Right lobe of liver (tissue), 6 donors: ENCODE data around the gene APOC3. TPM values are rescaled to one million over a fixed set of nuclear protein-coding genes. Genes with fewer than 3 reads are reported as not detected.

Experiments used
- ATAC-seq, 4 donors: fragments of 200-7000 bp; cut with Tn5 transposase; one replicate each; pipeline ENCODE4 v1.9.1; 2020; ENCODE audit warnings: mild to moderate bottlenecking in 4 of 4, moderate library complexity in 4 of 4
- DNase-seq, 3 donors: peaks; one replicate each; pipeline ENCODE4 v3.0.0-alpha.2; 2020
- H3K27ac ChIP-seq, 3 donors: fragments of 200-600 bp; one replicate each; pipeline ENCODE4 v1.8.0; 2022
- H3K27me3 ChIP-seq, 2 donors: fragments of 200-600 bp; one replicate each; pipeline ENCODE4 v1.8.0; 2022
- H3K36me3 ChIP-seq, 4 donors: fragments of 200-600 bp; sonication (generic) in 1 of 4; one replicate each; pipeline versions ENCODE4 v1.5.1 to v1.8.0; 2017 to 2022; ENCODE audit warnings: control low read depth in 1 of 4
- H3K4me1 ChIP-seq, 4 donors: fragments of 200-600 bp; sonication (generic) in 1 of 4; one replicate each; pipeline versions ENCODE4 v1.5.1 to v1.8.0; 2017 to 2022; ENCODE audit warnings: control low read depth in 1 of 4
- H3K4me3 ChIP-seq, 3 donors: fragments of 200-600 bp; one replicate each; pipeline ENCODE4 v1.8.0; 2022
- H3K9me3 ChIP-seq, 4 donors: fragments of 200-600 bp; sonication (generic) in 1 of 4; one replicate each; pipeline versions ENCODE4 v1.5.1 to v1.8.0; 2017 to 2022; ENCODE audit warnings: control low read depth in 1 of 4
- POLR2A ChIP-seq: fragments of 450-650 bp; IDR thresholded peaks from one replicate; pipeline ENCODE4 v1.6.1; 2017; ENCODE audit warnings: antibody characterized with exemption, mild to moderate bottlenecking
- WGBS: methylation state at CpG from one replicate; pipeline ENCODE4 v1.1.6; 2018; ENCODE audit warnings: low coverage, low lambda C conversion rate; ENCODE audit not compliant: insufficient coverage; ENCODE audit errors: missing lambda C conversion rate; 5-methylcytosine and 5-hydroxymethylcytosine counted together
- intact Hi-C, 2 donors: fragments of 100-400 bp; cut with DNase I; formaldehyde crosslinking; loops; one replicate each; pipeline versions ENCODE4 v1.11.2 to v1.14.1; 2022
- total RNA-seq, 6 experiments: library from RNA; depleted of rRNA in 2 of 6; stranded (reverse); fragments of >200 nt in 2 of 6; fragmentation: NEBNext Ultra II Directional in 3 of 6; extraction: Animal tissue kit (Norgen Biotek cat#: 25700) in 3 of 6; gene quantifications; one replicate each; pipeline versions ENCODE4 v1.1.0 to v1.2.4, GENCODE V29; 2016 to 2023
- TF ChIP-seq, protein P1 (sequence below), 4 donors: fragments of 200-600 bp in 3 of 4; fragments of 450-650 bp in 1 of 4; IDR thresholded peaks; one replicate each; pipeline versions ENCODE4 v1.5.1 to v1.8.0; 2016 to 2022; ENCODE audit warnings: antibody characterized with exemption in 4 of 4, mild to moderate bottlenecking in 2 of 4
- donor health status: DM: no; HTN: yes; CAD: no.
- donor health status: DM: no; HTN: no; CAD: no.
- donor health status: DM: no; HTN: no; CAD: no.
- donor health status: DM: no; HTN: yes; CAD: no.
- donor health status: DM: no; HTN: yes; CAD: no.

APOC3 gene
- total RNA-seq, 6 experiments from 2014 or later, result 4,225 to 15,106 (median 9,815) TPM

DNA sequence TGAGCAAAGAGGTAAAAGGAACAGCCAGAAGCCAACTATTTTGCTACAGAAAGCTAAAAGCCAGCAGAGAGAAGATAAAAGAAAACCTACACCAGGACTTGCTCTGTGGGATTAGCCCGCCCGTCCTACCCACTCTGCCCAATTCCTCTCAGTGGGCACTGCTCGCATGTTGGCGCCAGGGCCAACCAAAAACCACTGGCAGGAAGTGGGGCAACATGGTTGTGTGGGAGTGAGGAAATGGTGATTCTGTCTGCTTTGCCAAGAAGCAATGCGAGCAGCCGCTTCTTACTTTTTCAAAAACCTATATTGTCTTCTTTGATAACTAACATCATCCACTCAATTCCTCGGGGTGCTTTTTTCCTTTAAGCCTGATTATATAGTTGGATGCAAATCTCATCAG is 21.9 kb downstream of the APOC3 start:
- 52% methylated on average over 7 of the region's 7 CpGs for WGBS
- ATAC-seq (peak in 1 of 4 donors; percentile 25), DNase-seq (no peak)
- no peaks in the 10 kb centered on the region for H3K9me3 ChIP-seq
- no peak overlapping the region for H3K4me3 ChIP-seq
- peaks cover 0 to 23% (median 7%) of the 10 kb centered on the region in 4 donors for H3K36me3 ChIP-seq
- H3K4me1 ChIP-seq, result peaks cover 0 to 23% (median 8%) of the 10 kb centered on the region in 4 donors
- intact Hi-C loops, result loop anchor here in 1 of 2 donors (10.0 kb wide), 1 partner anchor 373 kb away; no protein-coding TSS in a partner anchor
- no peaks in the 10 kb centered on the region for H3K27me3 ChIP-seq
- TF ChIP-seq POLR2A, result no peak
- TF ChIP-seq, protein P1, sequence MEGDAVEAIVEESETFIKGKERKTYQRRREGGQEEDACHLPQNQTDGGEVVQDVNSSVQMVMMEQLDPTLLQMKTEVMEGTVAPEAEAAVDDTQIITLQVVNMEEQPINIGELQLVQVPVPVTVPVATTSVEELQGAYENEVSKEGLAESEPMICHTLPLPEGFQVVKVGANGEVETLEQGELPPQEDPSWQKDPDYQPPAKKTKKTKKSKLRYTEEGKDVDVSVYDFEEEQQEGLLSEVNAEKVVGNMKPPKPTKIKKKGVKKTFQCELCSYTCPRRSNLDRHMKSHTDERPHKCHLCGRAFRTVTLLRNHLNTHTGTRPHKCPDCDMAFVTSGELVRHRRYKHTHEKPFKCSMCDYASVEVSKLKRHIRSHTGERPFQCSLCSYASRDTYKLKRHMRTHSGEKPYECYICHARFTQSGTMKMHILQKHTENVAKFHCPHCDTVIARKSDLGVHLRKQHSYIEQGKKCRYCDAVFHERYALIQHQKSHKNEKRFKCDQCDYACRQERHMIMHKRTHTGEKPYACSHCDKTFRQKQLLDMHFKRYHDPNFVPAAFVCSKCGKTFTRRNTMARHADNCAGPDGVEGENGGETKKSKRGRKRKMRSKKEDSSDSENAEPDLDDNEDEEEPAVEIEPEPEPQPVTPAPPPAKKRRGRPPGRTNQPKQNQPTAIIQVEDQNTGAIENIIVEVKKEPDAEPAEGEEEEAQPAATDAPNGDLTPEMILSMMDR (IDR thresholded peaks at IDR 0.05), result no peak
- no peak overlapping the region for H3K27ac ChIP-seq

DNA sequence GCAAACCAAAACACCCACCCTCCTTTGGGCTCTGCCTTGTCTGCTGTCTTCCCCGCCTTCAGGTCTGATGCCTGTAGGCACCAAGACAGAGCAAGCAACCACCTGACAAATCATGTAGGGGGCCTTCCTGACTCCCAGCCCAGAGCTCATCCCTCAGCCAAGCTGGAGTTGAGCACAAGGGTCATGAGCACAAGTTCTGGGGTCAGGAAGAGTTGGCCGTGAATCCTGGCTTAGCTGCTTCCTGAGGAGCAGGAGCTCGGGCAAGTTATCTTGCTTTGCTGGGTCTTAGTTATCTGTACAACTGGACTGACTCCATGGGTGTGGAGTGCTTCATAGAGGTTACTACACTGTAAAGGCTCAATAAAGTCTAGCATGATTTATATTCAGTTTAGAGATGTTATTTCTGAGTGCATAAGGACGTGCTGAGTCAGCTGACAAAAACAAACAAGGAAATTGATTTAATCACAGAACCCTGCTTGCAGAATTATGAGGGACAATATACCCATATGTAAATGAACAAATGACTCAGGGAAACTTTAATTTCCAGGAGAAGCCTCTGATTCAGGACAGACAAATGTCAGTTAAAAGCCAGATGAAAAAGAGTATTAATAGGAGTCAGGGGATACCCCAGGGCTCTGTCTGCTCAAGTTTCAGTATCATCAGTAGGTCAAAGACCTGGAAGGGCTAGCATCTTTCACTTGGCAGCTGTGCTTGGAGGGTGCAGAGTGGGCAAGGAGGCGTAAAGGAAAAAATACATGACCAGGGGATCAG is 22.7 kb downstream of the APOC3 start:
- ATAC-seq (peak; percentile 54 to 59 (median 56)), DNase-seq (no peak)
- 26% methylated on average over 5 of the region's 5 CpGs for WGBS
- no peaks in the 10 kb centered on the region for H3K27me3 ChIP-seq
- no peaks in the 10 kb centered on the region for H3K9me3 ChIP-seq
- H3K36me3 ChIP-seq, result peaks cover 0 to 15% (median 6%) of the 10 kb centered on the region in 4 donors
- H3K27ac ChIP-seq, result peak overlapping the region in 1 of 3 donors; percentile 9
- H3K4me3 ChIP-seq, result no peak overlapping the region
- intact Hi-C loops, result loop anchor here in 1 of 2 donors (10.0 kb wide), 1 partner anchor 372 kb away; no protein-coding TSS in a partner anchor
- TF ChIP-seq, protein P1 (IDR thresholded peaks at IDR 0.05), result no peak
- no peak for TF ChIP-seq POLR2A
- H3K4me1 ChIP-seq, result peaks cover 0 to 31% (median 11%) of the 10 kb centered on the region in 4 donors

DNA sequence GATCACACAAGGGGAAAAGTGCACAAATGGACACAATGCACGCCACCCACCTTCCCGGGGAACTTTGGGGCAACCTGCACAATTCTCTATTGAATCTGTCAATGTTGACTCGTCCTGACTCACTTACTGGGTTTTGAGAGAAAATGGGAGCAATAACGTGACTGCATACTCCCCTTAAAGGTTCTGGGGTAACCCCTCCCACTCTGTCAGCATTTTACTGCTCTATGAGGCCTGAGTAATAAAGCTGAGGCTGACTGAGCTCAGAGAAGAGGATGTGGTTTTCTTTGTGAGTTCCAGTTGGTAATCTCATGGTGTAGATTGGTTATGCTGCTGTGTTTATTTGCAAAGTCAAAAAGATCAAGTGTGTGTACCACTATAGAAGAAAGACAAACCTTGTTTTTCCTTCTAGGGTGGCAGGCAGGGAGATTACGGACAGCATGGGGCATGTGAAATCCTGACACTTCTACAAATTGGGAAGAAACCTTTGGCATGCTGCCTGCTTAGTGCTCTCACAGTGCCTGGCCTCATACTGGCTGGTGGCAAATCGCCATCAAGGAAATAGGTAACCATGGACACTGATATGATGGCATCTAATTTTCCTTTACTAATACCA is 23.9 kb downstream of the APOC3 start:
- intact Hi-C loops, result loop anchor here in 1 of 2 donors (10.0 kb wide), 1 partner anchor 371 kb away; no protein-coding TSS in a partner anchor
- Histone ChIP-seq H3K27ac (no peak overlapping the region), H3K9me3 (no peaks in the 10 kb centered on the region), H3K4me1 (peaks cover 0 to 31% (median 14%) of the 10 kb centered on the region in 4 donors), H3K36me3 (peaks cover 0 to 17% (median 3%) of the 10 kb centered on the region in 4 donors), H3K4me3 (no peak overlapping the region), H3K27me3 (no peaks in the 10 kb centered on the region)
- DNase-seq (no peak), ATAC-seq (peak; percentile 40 to 49 (median 45))
- TF ChIP-seq POLR2A, result no peak
- TF ChIP-seq, protein P1 (IDR thresholded peaks at IDR 0.05), result no peak
- WGBS, result 52% methylated on average over 6 of the region's 6 CpGs

DNA sequence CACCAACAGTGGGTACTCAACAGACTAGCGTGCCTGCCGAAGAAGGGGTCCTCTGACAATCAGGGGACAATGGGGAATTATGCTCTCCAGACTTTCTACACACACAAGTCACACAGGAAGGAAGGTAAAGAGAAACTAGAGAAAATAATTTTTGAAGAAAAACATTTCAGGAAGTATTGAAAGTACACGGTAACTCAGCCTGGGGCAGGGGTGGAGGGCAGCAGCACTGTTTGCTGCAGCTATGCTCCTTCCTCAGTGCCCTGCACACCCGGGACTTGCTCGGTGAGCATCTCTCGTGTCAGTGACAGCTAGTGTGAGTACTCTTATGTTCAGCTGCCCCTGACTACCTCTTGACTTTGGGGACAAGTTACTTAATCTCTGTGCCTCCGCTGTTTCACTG is 25.7 kb downstream of the APOC3 start:
- no peak for TF ChIP-seq POLR2A
- TF ChIP-seq, protein P1 (IDR thresholded peaks at IDR 0.05), result no peak
- no peak overlapping the region for H3K27ac ChIP-seq
- ATAC-seq, result no peak
- intact Hi-C loops, result loop anchor here in 1 of 2 donors (10.0 kb wide), 1 partner anchor 369 kb away; no protein-coding TSS in a partner anchor
- no peak for DNase-seq
- H3K27me3 ChIP-seq, result no peaks in the 10 kb centered on the region
- WGBS, result 70% methylated on average over 7 of the region's 7 CpGs
- H3K9me3 ChIP-seq, result no peaks in the 10 kb centered on the region
- H3K4me1 ChIP-seq, result peaks cover 0 to 31% (median 14%) of the 10 kb centered on the region in 4 donors
- peaks cover 0 to 22% (median 0%) of the 10 kb centered on the region in 4 donors for H3K36me3 ChIP-seq
- no peak overlapping the region for H3K4me3 ChIP-seq
